GM04503 (cell line): Measurements from ENCODE around the gene UNC119B.
"Not testable (repeated sequence)": the region's sequence is repeated elsewhere in the genome, so short reads cannot be mapped to it uniquely, and the experiment has no call there.

Source experiments
- DNase-seq: peaks from one replicate; pipeline ENCODE4 v3.0.0-alpha.2; 2012; ENCODE audit warnings: low read depth

Gene UNC119B

GRCh38 chr12:120710031-120710804, at the start of gene UNC119B:
Gene UNC119B, plus strand, starts transcription at chr12:120710458. Its CDS starts 17 bp downstream, at chr12:120710475.
- no peak for DNase-seq

- no peak for DNase-seq
Measured at GRCh38 chr12:120661432-120661831, 48.8 kb upstream of the UNC119B start.

- DNase-seq: no peak
Measured at GRCh38 chr12:120662879-120663278, 47.4 kb upstream of the UNC119B start.

- no peak for DNase-seq
Measured at GRCh38 chr12:120663741-120664140, 46.5 kb upstream of the UNC119B start.

GRCh38 chr12:120666571-120667390, 43.5 kb upstream of the UNC119B start:
- no peak for DNase-seq

GRCh38 chr12:120668091-120668867, 42.0 kb upstream of the UNC119B start:
- DNase-seq: no peak

- no peak for DNase-seq
Measured at GRCh38 chr12:120668868-120669840, 41.1 kb upstream of the UNC119B start.

GRCh38 chr12:120670237-120670636, 40.0 kb upstream of the UNC119B start:
- not testable (repeated sequence) for DNase-seq

GRCh38 chr12:120670667-120671066, 39.6 kb upstream of the UNC119B start:
- DNase-seq: no peak

GRCh38 chr12:120674097-120674636, 36.1 kb upstream of the UNC119B start:
- DNase-seq: no peak

- no peak for DNase-seq
Measured at GRCh38 chr12:120677765-120678473, 32.3 kb upstream of the UNC119B start.

GRCh38 chr12:120678572-120678971, 31.7 kb upstream of the UNC119B start:
- DNase-seq: no peak

- DNase-seq: no peak
Measured at GRCh38 chr12:120680165-120680738, 30.0 kb upstream of the UNC119B start.

GRCh38 chr12:120684523-120684932, 25.7 kb upstream of the UNC119B start:
- DNase-seq: no peak

- DNase-seq: no peak
Measured at GRCh38 chr12:120685522-120685921, 24.7 kb upstream of the UNC119B start.

- DNase-seq: peak; percentile 77
Measured at GRCh38 chr12:120686151-120686689, 24.0 kb upstream of the UNC119B start.

- DNase-seq: peak; percentile 77
Measured at GRCh38 chr12:120686690-120687577, 23.3 kb upstream of the UNC119B start, which contains the start of gene MLEC. Gene MLEC, plus strand, starts transcription at chr12:120687149. Its CDS starts 148 bp downstream, at chr12:120687297.

GRCh38 chr12:120687578-120688289, 22.5 kb upstream of the UNC119B start:
- DNase-seq: no peak
